HG02763 (cell line): ENCODE data around the gene OTUB1.

ENCODE experiments used
- ATAC-seq: cut with Tn5 transposase; IDR thresholded peaks from one replicate; pipeline ENCODE4 v1.9.1; 2021; ENCODE audit warnings: mild to moderate bottlenecking, moderate library complexity; ENCODE audit not compliant: unreplicated experiment

The OTUB1 gene

DNA sequence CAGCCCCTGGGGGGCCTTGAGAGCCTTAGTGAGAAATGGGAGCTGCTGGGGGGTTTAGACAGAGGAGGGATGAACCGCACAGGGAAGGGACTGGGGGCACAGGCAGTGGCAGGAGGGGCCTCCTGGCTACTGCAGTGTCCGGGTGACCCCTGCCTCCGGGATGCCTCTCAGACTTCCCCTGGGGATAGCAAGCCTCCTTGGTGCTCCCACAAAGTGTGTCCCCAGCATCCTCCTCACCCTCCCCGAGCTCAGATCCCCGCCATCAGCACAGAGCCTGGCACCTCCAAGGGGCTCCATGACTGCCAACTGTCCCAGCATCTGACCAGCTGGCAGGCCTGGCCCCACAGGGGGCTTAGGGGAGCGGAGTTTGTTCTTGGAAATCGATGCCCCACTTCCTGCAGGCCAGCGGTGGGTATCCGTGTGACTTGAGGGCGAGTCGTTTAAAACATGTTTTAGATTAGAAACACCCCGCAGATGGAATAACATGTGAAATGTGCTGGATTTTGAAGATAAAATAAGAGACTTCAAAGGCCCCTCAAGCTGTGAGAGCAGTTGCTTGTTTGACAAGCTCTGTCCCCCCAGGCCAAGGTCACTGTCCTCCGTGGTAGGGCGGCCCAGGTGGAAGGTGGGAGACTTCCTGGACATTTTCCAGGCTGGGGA is 36.0 kb downstream of the OTUB1 start:
- no peak for ATAC-seq

DNA sequence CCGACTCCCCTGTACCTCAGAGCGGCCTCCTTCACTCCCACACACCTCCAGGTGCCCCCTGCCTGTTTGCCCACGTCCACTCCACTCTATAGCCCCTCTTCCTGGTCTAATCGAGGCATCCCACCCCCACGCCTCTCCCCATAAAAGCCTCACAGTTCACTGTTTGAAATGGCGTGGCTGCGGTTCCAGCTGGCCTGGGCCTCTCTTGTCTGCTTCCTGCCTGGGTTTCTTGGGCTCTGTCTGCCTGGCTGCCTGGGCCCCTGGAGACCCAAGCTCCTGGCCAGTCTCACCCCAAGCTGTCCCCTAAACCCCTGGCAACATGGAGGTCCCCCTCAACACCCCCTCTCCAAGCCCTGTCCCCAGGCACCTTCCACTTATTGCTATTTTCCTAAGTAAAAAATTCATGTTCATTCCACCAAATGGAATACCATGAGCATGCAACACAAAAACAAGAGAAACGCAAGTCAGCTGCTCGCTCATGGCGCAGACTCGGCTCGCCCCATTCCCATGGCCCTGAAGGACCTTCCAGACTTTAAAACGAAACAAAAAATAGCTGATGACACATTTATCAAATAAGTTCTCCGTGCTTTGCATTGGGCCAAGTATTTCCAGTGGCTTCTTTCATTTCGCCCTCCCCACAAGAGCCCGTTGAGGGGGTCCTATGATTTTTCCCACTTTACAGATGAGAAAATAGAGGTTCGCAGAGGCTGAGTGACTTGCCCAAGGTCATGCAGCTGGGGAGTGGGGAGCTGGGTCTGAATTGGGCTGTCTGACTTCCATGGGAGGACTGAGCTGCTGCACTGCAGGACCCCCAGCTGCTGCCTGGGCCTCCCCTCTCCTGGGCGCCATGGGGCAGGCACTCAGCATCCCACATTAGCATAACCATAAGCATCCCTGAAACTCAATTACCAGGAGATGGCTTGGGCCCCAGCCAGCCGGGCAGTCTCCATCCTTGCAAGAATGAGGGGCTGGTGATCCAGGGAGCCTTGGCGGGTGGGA is 37.8 kb downstream of the OTUB1 start:
- ATAC-seq = no peak

DNA sequence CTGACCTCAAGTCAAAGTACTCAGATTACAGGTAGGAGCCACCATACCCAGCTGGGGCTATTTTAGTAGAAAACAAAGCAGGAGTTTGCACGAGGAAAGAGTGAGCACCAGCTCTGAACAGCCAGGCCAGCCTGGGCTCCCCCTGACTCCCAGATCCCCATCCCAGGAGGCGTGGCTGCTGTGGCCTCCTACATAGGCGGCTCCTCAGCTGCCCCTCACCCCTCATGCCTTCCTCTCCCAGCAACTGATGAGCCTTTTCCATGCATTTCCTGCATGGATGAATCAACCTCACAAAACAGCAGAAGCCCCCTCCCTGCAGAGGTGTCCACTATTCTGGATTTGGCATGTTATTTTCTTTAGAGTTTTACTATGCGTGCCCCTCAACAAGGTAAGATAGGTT is 39.0 kb downstream of the OTUB1 start:
- no peak for ATAC-seq

DNA sequence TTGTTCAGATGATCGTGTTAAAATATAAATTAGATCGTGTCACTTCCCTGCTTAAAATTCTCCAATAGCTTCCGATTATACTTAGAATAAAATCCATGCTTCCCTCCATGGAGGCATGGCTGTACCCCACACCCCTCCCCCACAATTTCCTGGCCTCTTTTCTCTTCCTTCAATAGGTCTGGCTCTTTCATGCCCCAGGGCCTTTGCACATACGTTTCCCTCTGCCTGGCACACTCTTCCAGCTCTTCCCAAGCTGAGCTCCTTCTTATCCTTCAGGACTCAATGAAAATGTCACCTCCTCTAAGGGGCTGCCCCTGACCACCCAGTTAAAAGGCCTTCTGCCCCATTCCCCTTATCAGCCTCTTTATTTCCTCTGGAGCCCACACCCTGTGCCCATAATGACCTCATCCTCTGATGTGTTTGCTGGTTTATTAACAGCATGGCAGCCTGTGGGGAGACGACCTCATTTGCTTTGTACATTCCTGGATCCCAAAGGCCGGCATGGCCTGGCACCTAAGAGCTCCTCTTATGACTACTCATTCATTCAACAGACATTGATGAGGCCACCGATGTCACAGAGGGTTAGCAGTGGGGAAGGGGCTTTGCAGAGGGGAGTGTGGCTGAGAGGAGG is 40.5 kb downstream of the OTUB1 start:
- ATAC-seq = no peak

DNA sequence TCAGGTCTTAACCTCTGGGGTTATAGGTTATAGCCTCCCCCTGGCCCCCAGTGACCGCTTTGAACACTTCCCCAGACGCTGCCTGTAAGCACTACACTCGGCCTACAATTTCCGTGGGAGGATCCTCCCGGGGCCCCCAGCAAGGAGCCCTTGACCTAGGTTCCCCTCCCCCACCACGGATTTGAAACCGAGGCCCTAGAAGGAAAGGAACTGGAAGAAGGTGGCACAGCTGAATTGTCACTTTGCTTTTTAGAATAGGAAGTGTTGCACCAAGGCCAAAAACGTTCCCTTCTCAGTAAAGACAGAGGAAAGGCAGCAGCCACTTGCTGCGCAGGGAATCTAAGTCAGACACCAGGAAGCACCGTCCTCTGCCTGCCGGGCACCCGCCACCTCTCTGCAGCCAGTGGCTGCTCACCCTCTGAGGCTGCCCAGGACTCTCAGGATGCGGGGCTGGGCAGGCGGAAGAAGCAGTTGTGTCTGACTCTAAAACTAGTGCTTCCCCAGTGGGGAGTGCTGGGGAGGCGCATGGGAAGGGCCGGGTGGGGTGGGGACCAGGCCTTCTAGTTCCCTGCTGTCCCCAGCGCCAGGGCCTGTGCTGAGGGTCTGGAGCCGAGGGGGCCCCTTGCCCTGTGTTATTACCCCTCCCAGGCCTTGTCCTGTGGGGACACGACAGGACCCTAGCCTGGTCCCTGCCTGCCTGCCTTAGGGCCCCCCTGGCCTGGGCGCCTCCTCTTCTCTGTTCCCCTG is 41.6 kb downstream of the OTUB1 start:
- ATAC-seq = no peak

DNA sequence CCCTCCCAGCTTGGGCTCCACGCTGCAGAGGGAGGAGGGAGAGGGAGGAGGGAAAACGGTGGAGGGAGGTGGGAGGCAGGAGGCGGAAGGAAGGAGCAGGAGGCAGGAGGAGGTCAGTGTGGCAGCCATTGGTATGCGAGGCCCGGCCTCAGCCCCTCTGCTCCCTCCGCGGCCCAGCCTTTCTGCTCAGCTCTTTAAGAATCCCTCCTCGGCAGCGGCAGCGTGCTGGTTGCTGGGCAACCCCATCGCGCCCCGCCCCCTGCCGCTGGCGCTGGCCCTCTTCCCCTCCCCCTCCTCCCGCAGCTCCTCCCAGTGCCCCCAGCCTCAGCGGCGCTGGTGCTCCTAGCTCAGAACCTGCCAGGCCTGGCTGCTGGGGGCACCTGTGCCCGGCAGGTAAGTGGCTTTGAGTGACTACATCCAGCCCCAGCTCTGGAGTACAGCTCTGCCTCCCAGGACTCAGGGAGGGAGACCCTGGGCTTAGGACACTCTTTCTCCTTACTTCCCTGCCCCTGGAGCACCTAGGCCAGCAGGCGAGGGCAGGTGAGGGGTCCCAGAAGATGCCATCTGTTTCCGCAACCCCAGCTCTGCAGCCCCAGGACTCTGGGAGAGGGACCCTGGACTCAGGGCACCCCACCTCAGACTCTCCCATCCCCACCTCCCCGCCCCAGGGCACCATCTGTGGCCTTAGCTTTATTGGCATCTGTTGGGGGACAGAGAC is 42.3 kb downstream of the OTUB1 start:
- no peak for ATAC-seq

DNA sequence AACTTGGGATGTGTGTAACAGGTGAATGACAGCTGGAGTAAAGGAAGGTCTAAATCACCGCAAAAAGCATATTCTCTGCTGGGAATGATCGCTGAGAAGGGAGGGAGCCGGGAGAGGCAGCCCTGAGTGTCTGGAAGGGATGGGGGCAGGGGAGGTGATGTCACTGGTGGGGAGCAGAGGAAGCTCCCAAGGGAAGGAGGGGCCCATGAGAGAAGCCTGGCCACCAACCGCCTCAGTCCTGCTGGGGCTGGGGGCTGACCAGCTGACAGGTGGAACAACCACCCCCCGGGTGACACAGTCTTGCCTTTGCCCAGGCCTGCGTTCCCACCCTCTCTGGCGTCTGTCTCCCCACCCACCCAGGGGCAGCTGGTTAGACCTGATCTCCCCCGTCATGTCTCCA is 43.5 kb downstream of the OTUB1 start:
- ATAC-seq = no peak

DNA sequence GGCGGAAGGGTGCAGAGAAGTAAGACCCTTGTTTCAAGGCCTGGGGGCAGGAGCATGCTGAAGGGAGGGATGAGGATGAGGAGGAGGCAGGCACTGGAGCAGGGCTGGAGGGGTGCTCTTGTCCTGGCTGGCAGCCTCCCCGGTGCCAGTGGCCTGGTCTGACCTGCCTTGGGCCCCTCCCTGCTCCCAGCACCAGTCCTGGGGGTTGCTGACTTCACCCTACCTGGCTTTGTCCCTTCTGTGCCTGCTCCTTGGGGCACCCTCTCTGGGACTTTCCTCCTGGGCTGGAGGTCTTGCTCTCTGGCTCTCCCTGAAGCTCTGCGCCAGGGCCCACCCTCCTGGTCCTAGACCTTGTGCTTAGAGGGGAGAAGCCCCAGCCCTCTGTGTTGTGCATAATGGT is 44.8 kb downstream of the OTUB1 start:
- ATAC-seq = no peak

DNA sequence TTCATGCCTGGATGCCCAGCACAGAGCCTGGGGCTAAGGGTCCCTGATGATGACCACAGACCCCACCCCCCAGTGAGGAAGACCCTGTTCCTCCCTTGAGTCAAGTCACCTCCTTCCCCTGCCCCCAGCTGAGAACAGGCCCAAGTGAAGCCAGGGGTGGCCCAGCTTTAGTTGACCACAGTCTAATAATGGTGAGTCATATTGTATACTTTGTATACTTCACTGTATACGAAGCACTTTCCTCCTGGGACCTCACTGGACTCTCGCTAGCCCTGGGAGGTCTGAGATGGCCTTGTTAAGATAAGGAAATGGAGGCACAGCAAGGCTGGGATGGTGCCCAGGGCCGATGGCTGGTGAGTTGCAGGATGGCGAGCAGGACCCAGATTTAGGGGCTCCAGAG is 45.8 kb downstream of the OTUB1 start:
- ATAC-seq = no peak

DNA sequence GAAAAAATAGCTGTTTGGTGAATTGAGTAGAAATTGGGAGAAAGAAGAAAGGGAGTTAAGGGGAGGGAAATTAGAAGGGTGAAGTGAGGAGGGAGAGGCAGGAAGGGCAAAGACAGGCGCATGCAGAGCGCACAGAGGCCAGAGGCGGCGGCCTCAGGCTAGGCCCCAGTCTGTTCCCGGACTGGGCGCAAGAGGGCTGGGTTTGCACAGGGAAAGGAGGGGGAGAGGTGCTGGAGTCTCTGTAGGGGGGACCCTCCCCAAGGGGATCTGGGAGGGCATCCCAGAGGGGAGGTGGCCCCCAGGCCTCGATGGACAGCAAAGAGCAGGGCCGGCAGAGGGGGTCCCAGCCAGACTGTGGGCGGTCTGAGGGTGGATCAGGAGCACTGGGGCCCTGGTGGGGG is 48.2 kb downstream of the OTUB1 start:
- ATAC-seq = no peak

DNA sequence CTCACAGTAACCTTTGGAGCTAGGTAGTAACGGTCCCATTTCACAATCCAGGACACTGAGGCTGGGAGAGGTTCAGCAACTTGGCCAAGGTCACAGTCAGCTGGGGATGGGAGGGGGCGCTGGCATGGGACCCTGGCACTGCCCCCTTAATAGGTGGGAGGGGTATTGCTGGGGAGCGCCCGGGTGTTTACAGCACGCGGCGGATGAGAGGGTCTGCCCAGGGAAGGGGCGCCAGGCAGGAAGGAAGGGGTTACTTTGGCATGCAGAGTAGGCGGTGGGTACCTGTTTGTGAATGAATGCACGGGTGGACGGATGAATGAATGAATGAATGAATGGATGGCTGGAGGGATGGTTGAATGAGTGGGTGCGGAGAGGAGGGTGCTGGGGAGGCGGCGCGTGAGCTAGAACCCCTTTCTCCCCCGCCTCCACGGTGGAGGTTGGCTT is 48.9 kb downstream of the OTUB1 start:
- no peak for ATAC-seq

DNA sequence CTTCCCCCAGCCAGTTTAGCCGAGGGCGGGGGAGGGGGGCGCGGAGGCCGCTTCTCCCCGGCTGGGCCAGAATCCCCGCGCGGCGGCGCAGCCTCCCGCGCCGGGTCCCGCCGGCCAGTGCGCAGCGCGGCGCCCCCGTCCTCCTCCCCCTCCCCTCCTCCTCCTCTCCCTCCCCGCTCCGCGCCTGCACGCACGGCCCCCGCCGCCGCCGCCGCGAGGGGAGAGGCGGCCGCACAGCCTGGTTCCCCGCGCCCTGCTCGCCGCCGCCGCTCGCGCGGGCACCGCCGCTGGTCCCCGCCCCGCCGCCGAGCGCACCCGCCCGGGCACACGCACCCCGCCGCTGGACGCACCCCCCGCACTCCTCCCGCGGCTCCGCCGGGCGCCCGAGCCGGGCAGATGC is 49.3 kb downstream of the OTUB1 start, which contains the start of gene FLRT1:
Gene FLRT1, plus strand, starts transcription at position 356 of the 400 bp plus-strand sequence. CDS start 80,337 bp downstream, outside the sequence.
- ATAC-seq = no peak

DNA sequence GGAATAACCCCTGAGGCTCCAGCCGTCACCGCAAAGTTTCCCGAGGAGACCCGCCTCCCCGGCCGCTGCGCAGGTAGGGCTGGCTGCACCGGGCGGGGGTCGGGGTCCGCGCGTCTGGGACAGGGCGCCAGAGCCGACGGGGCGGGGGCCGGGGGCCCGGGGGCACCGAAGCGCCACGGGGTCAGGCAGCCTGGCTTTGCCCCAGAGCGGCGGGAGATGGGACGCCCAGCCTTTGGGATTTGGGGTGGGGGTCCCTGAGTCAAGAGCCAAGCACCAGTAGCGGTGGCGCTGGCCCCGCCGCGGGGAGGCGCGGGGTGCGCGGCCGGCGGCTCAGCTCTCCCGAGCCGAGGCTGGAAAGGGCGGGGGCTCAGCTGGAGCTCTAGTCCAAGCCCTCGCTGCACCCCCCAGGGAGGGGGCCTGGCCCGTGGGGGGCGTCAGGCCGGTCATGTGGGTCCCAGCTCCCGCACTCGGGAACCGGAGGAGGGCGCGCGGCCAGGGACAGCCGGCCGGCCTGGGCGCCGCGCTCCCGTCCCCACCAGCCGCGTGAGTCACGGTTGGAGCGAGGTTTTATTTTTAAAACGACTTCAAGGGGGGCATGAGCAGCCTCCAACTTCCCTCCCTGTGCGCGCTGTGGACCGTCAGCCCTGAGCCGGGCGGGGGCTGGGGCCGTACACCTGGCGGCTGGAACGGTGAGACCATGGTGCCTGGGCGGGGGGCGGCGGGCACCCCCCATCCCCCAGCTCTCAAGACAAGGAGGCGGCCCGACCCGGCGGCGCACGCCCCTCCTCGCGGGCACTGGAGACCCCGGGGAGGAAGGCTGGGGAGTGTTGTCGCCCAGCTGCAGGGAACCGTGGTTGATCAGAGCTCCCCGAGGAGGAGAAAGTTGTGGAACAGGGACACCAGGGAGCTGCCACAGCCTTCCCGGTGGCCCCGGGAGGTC is 50.1 kb downstream of the OTUB1 start:
- no peak for ATAC-seq

DNA sequence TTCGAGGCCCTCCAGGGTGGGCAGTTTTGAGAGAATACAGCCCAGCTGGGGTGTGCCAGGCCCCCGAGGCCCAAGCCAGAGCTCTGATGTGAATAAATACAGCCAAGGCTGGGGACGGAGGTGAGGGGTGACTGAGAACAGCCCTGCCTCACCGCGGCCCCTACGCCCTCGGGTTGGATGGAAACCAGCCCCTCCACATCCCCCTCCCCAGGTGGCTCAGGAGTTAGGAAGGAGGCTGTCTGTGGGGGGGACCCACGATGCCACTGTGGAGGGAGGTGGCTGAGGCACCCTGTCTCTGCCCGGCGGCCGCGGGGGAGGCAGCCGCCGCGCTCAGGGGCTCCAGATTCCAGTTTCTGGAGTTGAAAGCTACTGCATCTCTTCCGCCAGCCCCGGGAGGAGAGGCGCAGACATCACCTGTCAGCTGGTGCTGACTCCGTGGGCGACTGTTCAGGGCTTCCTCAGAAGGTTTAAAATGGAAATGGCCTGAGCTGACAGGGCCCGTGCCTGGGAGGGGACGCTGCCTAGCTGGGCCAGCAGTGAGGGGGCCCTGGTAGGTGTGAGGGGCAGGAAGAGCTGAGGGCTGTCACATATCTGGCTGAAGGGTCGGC is 50.9 kb downstream of the OTUB1 start:
- ATAC-seq = no peak

DNA sequence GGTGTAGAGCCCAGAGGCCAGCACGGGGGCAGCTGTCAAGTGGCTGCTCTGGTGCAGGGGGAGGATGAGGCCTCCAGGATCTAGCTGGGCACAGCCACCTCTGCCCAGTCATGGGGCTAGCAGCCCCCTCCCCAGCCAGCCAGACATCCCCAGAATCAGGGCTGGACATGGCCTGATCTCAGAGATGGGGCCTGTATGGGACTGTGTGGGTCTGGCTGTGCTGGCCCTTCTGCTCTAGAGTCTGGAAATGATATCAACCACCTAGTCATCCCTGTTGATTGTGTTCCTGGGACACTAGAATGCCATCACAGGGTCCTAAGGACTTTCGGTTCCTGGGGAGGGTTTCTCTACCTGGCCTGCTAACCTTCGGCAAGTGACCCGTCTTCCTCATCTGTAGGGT is 52.3 kb downstream of the OTUB1 start:
- no peak for ATAC-seq

DNA sequence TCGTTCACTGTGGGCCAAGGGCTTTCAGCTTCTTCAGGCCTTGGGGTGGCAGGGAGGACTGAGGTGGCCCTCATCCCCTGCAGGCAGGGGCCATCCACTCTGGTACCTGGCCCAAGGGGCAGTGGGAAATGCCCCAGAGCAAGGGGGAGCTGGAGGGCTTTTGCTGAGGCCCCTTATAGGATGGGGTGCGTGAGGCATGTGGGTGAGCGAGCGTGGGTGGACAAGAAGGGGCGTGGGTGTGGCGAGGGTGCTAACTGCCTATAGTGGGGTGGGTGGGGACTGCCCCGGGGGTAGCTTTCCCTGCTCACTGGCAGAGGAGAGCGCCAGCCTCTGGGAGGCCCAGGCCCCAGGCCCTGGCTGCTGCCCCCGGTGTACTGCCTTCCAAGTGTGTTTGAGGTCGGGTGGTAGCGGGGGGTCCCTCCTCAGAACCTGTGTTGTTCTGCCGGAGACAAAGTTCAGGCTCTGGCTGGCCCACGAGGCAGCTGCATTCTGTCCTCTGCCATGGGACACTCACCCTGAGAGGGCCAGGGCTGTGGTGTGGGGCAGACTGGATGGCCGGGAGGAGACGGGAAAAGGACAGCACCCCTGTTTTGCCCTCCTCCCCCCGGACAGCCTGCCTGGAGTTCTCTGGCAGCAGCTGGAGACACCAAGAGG is 52.9 kb downstream of the OTUB1 start:
- no peak for ATAC-seq

DNA sequence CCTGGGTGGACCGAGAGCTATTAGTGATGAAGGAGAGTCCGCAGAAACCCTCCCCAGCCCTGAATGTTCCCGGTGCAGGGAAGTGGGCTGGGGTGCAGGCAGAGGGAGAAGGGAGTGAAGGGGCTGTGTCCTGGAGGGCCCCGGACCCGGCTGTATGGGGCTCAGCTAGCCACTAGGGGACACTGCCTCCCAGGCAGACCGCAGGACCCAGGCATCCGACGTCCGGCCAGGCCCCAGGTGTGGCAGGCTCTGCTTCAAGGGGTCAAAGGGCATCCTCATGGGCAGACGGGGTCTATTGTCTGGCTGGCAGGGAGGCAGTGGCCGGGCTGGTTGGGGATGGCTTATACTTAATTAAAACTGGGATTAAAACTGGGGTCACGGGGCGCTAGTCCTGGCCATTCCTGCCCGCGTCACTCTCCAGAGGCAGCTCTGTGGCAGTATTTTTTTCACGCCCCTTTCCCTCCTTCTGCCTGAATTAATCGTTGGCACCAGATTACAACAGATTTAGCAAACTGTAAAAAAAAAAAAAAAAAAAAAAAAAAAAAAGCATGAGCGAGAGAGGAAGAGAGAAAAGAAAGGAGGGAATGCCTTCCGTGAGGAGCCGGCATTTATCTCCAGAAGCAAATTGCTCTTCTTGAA is 54.6 kb downstream of the OTUB1 start:
- ATAC-seq = no peak

DNA sequence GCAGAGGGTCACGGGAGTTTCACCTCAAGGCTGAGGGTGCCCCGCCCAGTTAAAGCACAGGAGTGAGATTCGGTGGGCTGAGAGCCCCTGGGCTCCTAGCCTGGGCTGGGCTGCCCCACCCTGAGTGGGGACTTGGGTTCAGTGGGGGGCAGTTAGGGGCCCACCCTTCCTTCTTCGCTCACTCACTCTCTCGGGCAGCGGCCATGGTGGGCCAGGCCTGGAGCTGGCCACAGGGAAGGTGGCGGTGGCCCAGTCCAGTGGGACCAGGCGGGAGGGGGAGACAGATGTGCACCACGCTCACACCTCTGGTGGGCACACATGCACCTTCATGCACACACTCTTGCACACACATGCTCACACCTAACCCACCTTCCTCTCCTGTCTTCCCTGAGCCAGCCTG is 55.6 kb downstream of the OTUB1 start:
- no peak for ATAC-seq
